T-helper 2 cell treated with Interferon-gamma antibody and Interleukin-4, amounts not matched to agents 100 ng/mL and 5 ng/mL, for 36 hours (primary cell): ENCODE results near the gene PLTP. TPM values are rescaled to one million over a fixed set of nuclear protein-coding genes. Genes with fewer than 3 reads are reported as not detected.

ENCODE experiments used
- intact Hi-C: fragments of 100-400 bp; cut with micrococcal nuclease; formaldehyde crosslinking; loops from one replicate; pipeline ENCODE4 v1.15.1; 2023
- total RNA-seq: library from RNA; stranded (reverse); gene quantifications from 2 replicates; pipeline ENCODE4 v1.2.3, GENCODE V29; 2022

The PLTP gene
- total RNA-seq, 1 donor from 2014 or later = 1.5 TPM

GRCh38 chr20:45921337-45922189 is 9.6 kb upstream of the PLTP start:
- intact Hi-C loops = no loop called here

- intact Hi-C loops = no loop called here
Observed at GRCh38 chr20:45920462-45921336, 8.7 kb upstream of the PLTP start.

- intact Hi-C loops = no loop called here
Observed at GRCh38 chr20:45919542-45920399, 7.8 kb upstream of the PLTP start.

GRCh38 chr20:45918779-45919537 is 7.0 kb upstream of the PLTP start:
- intact Hi-C loops = no loop called here

GRCh38 chr20:45918182-45918737 is 6.3 kb upstream of the PLTP start:
- intact Hi-C loops = no loop called here

GRCh38 chr20:45917790-45918141 is 5.8 kb upstream of the PLTP start:
- intact Hi-C loops = no loop called here

- intact Hi-C loops = no loop called here
Observed at GRCh38 chr20:45913116-45913515, 1.2 kb upstream of the PLTP start.

- intact Hi-C loops = no loop called here
Observed at GRCh38 chr20:45912344-45912682, 358 bp upstream of the PLTP start.

GRCh38 chr20:45910670-45911485 is 1.1 kb downstream of the PLTP start:
- intact Hi-C loops = loop anchor here (1.0 kb wide), 4 partner anchors 21 to 112 kb away; partner anchors contain the start of genes ACOT8 and ZSWIM3

GRCh38 chr20:45909817-45910669 is 1.9 kb downstream of the PLTP start:
- intact Hi-C loops = loop anchor here (1.0 kb wide), 2 partner anchors 53 to 111 kb away; partner anchors contain the start of genes ACOT8 and ZSWIM3

- intact Hi-C loops = no loop called here
Observed at GRCh38 chr20:45909336-45909808, 2.6 kb downstream of the PLTP start.

GRCh38 chr20:45908084-45908483 is 3.9 kb downstream of the PLTP start:
- intact Hi-C loops = no loop called here

- intact Hi-C loops = no loop called here
Observed at GRCh38 chr20:45907219-45907948, 4.6 kb downstream of the PLTP start.

GRCh38 chr20:45905505-45906079 is 6.4 kb downstream of the PLTP start:
- intact Hi-C loops = no loop called here

- intact Hi-C loops = no loop called here
Observed at GRCh38 chr20:45904583-45905504, 7.1 kb downstream of the PLTP start.

GRCh38 chr20:45902199-45902701 is 9.7 kb downstream of the PLTP start:
- intact Hi-C loops = no loop called here
